Natural killer cell treated with Interleukin-12 subunit alpha and Interleukin-12 subunit beta and Interleukin-15 and Interleukin-18, amount 100 ng/mL, for 72 hours (primary cell): Measurements from ENCODE around the gene NRSN2. TPM values are rescaled to one million over a fixed set of nuclear protein-coding genes. Genes with fewer than 3 reads are reported as not detected.

Experiments used
- total RNA-seq, 2 donors: library from RNA; stranded (reverse); gene quantifications; one replicate each; pipeline ENCODE4 v1.2.3, GENCODE V29; 2022

NRSN2 gene
- total RNA-seq, 2 donors from 2014 or later: 3.6 to 5.5 TPM

Other genes with a start within 250 kb of the NRSN2 start
- gene DEFB126, start 204.5 kb upstream of the NRSN2 start, total RNA-seq: not detected
- gene DEFB127, start 189.7 kb upstream of the NRSN2 start, total RNA-seq: not detected
- gene DEFB128, start 157.4 kb upstream of the NRSN2 start, total RNA-seq: not detected
- gene DEFB129, start 119.9 kb upstream of the NRSN2 start, total RNA-seq: not detected
- gene DEFB132, start 89.4 kb upstream of the NRSN2 start, total RNA-seq: not detected
- gene C20orf96, start 56.4 kb upstream of the NRSN2 start, total RNA-seq: 1 to 10 TPM; 2.0 to 6.2 TPM
- gene ZCCHC3, start 49.5 kb upstream of the NRSN2 start, total RNA-seq: 10 to 100 TPM; 18.7 to 20.6 TPM
- 1 to 10 TPM in 1 of 2 donors, under 1 TPM in 1; 0.36 to 1.5 TPM for gene SOX12, start 21.6 kb upstream of the NRSN2 start, total RNA-seq
- 10 to 100 TPM; 18.0 to 21.6 TPM for gene TRIB3, start 33.6 kb downstream of the NRSN2 start, total RNA-seq
- gene RBCK1, start 61.2 kb downstream of the NRSN2 start, total RNA-seq: 100 to 1,000 TPM; 157 to 159 TPM
- 10 to 100 TPM; 46.4 to 56.8 TPM for gene TBC1D20, start 115.4 kb downstream of the NRSN2 start, total RNA-seq
- gene CSNK2A1, start 196.7 kb downstream of the NRSN2 start, total RNA-seq: 100 to 1,000 TPM; 134 to 163 TPM